IPS DF 4.7 (cell line): Measurements from ENCODE around the gene DVL1.

Experiments
- DNase-seq: peaks from one replicate; pipeline ENCODE4 v3.0.0-alpha.2; 2013; ENCODE audit warnings: low spot score; ENCODE audit errors: extremely low read depth

The DVL1 gene

DNA sequence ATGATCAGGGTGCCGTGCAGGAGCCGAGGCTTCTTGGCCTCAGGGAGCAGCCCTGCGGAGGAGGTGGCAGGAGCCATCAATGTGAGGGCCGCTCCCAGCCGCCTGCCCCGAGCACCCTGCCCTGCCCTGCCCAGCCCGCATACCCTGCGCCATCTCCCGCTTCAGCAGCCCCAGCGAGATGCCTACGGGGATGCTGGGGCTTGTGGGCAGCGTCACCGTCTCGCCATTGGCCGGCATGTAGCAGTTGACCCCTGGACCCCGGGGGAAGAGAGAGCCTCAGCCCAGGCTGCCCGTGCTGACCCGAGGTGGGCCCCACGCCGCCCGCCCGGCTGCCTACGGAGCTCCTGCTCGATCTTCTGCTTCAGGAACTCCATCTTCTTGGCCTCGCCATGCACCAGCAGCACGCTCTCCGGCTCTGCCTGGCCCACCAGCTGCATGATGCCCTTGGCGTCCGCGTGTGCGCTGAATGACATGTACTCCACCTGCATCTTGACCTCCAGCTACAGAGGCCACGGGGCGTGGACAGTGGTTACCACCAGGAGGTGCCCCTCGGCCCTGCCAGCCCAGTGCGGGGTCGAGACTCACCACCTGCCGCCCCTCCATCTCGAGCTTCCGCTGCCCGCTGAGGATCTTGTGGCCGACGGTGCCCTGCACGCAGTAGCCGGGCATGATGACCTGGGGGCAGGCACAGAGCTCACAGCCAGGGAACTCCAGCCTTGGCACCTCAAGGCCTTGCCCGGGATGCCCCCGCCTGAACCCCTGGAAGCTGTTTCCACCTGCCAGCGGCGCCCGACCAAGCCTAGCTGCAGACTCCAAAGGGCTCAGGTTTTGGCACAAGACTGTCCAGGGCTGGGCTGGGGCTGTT is 36.5 kb downstream of the DVL1 start:
- DNase-seq, result no peak

DNA sequence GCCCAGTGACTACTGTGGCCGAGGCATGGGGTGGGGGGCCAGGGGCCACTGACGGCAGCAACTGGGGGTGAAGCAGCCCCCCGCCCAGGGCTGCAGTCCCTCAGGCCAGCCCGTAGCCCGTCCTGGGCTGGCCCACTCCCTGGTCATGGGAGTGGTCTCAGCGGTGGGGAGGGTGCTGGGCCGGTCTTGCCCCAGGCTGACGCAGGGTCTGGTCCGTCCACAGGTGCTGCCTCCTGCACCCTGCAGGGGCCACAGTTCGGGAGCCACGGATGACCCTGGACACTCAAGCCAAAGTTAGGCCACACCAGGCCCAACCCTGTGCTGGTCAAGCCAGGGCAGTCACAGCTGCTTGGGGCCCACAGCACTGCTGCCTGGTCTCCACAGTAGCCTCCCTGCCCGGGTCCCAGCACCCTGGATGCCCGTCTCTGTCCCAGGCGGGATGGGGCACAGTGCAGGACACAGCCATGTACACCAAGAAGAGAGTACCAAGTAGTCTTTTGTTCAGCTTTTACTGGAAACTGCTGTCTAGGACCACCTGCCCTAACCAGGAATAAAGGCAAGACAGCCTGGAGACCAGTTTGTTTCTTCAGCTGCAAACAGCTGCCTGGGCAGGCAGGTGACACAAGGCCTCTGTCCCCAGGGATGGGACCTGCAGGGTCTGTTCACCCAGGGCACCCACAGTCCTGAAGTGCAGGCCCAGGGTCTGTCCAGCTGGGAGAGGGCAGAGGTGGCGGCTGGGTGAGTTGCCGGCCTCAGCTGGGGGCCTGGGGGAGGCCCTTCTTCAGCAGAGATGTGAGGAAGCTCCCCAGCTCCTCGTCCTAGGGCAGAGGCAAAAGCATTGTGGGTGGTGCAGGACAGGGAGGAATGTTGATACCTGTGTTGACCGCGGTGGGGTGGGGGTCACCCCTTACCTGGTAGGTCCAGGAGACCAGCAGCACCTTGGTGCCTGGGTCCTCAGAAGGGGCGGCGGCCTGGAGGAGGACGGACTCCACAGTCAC is 37.8 kb downstream of the DVL1 start:
- DNase-seq, result no peak

GRCh38 chr1:1310476-1311053 is 38.7 kb downstream of the DVL1 start:
- no peak for DNase-seq

GRCh38 chr1:1310109-1310385 is 39.2 kb downstream of the DVL1 start:
- no peak for DNase-seq

GRCh38 chr1:1309251-1310108 is 39.7 kb downstream of the DVL1 start:
- DNase-seq, result no peak

- DNase-seq, result no peak
Measured at GRCh38 chr1:1308756-1309250, 40.4 kb downstream of the DVL1 start.

GRCh38 chr1:1307923-1308755 is 41.1 kb downstream of the DVL1 start, which contains the start of the genes ACAP3 and PUSL1:
TSS of gene ACAP3 (minus strand) at chr1:1307930. CDS start at chr1:1307815, 115 bp downstream.
TSS of gene PUSL1 (plus strand) at chr1:1308597. CDS start at chr1:1308644, 47 bp downstream.
- DNase-seq, result no peak

GRCh38 chr1:1307261-1307922 is 41.8 kb downstream of the DVL1 start:
- no peak for DNase-seq

DNA sequence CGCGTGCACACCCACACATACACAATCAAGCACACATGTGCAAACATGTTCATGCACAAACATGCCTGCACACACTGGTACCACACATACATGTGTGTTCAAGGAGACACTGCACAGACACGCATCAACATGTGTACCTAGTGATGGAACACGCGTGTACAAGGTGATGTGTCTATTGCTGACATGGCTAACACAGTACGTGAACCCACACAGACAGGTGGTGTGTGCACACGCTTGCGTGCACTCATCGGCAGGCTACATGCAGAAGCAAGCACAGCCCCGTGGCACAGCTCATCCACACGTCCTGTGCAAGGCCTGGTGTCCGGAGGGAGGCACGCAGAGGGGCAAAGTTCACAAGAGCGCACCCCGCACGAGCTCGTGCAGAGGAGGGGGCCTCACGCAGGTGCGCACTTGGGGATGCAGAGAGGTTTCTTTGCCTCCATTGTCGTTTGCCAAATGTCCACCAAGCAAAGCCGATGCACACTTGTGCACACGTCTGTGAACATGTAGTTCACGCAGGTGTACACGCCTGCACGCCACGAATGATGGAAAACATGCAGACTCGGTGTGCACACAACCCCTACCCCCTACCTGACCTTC is 42.5 kb downstream of the DVL1 start:
- DNase-seq, result no peak

GRCh38 chr1:1306070-1306660 is 43.1 kb downstream of the DVL1 start:
- DNase-seq, result no peak

GRCh38 chr1:1305300-1306069 is 43.7 kb downstream of the DVL1 start:
- DNase-seq, result no peak

- no peak for DNase-seq
Measured at GRCh38 chr1:1304331-1305299, 44.6 kb downstream of the DVL1 start.

GRCh38 chr1:1303736-1304135 is 45.5 kb downstream of the DVL1 start:
- no peak for DNase-seq

DNA sequence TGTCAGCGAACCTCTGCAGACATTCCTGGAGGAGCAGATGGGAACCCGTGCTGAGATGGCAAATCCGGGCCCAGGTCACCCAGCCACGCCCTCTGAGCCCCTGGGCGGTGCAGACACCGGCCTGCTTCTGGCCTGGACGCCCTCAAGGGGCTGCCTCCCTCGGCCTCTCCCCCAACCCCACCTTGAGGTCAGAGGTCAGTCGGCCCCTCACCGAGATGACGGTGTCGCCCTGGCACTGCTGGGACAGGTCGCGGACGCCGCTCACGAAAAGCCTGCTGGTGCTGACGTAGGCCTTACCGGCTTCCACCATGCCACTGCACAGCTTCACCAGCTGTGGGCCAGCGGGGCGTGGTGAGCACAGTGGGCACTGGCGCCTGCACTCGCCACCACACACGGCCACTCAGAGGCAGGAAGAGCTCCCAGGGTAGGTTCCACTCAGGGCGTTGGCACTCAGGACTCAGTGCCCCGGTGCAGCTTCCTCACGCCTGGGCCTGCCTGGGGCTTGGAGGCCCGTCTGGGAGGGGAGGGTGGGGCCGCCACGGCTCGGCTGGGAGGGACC is 46.2 kb downstream of the DVL1 start:
- DNase-seq, result no peak

- no peak for DNase-seq
Measured at GRCh38 chr1:1302006-1302430, 47.2 kb downstream of the DVL1 start.

DNA sequence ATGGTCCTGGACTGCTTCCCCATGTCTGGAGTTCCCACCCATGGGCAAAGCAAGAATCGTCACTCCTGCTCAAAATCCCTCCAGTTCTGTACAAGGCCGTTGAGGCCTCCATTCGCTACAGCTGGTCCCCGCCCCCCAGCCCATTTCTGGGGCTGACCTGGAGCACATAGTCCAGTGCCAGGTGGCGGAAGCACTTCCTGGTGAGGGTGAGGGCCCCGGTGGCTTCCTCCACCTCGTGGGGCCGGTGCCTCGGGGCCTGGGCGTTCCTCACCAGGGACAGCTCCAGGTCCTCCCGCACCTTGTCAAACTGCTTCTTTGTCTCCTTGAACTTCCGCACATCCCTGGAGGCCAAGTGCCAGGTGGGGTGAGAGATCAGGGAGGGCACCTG is 48.9 kb downstream of the DVL1 start:
- DNase-seq, result no peak
